Right renal pelvis (tissue), 4 donors: ENCODE measurements around the gene ATP9A. TPM values are rescaled to one million over a fixed set of nuclear protein-coding genes. Genes with fewer than 3 reads are reported as not detected.
"Not testable (repeated sequence)": the region's sequence is repeated elsewhere in the genome, so short reads cannot be mapped to it uniquely, and the experiment has no call there.

Source experiments
- DNase-seq, 4 donors: peaks; one replicate each; pipeline ENCODE4 v3.0.0-alpha.2; 2013; ENCODE audit warnings: low read depth in 4 of 4, low spot score in 3 of 4, missing footprints in 1 of 4
- polyA plus RNA-seq, 4 donors: library from polyadenylated mRNA; unstranded; fragments of 120-200 nt; gene quantifications; one replicate each; pipeline ENCODE4 v1.2.1, GENCODE V29; 2013; ENCODE audit not compliant: insufficient read length in 4 of 4

ATP9A gene
- polyA plus RNA-seq, 4 donors = 57.7 to 63.7 (median 61.4) TPM

DNA sequence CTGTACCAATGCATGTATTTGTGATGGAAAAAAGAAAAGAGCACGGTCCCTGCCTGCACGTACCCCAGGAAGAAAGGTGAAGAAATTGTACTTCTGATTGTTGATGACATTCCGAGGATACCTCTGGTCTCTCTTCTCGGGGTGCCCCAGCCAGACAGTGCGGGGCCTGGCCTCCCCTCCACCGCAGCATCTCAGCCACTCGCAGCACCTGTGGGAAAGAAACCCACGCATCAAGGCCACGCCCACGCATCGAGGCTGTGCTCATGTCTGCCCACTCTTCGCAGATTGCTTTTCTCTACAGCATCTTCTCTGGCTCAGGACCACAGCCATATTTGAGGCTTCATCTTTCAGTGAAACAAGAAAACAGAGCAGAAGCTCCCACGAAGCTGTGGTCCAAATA, 38.4 kb downstream of the ATP9A start:
- DNase-seq = no peak

DNA sequence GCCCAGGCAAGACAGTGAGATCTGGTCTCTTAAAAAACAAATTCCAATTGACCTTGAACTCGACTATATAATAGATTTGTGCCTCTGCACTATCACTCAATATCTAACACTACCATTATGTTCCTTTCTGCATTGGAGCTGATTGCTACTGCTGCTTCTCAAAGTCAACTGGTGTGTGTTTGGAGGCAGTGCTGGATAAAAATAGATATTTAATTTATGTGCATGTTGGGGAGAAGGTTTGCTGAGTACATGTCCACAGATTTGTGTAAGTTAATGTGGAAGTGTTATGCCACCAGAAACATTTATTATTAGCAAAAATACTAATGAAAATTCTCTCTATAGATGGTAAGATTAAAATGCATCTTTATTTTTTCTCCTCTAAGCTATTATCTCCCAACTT, 39.5 kb downstream of the ATP9A start:
- DNase-seq = no peak

- no peak for DNase-seq
Measured at GRCh38 chr20:51727872-51728271, 40.3 kb downstream of the ATP9A start.

GRCh38 chr20:51725584-51726176, 42.5 kb downstream of the ATP9A start:
- no peak for DNase-seq

DNA sequence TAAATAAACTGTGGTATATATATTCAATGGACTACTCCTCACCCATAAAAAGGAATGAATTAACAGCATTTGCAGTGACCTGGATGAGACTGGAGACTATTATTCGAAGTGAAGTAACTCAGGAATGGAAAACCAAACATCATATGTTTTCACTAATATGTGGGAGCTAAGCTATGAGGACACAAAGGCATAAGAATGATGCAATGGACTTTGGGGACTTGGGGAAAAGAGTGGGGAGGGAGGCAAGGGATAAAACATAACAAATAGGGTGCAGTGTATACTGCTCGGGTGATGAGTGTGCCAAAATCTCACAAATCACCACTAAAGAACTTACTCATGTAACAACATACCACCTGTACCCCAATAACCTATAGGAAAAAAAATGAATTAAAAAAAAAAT, 45.2 kb downstream of the ATP9A start:
- DNase-seq = not testable (repeated sequence)

GRCh38 chr20:51722246-51722645, 45.9 kb downstream of the ATP9A start:
- DNase-seq = not testable (repeated sequence)

DNA sequence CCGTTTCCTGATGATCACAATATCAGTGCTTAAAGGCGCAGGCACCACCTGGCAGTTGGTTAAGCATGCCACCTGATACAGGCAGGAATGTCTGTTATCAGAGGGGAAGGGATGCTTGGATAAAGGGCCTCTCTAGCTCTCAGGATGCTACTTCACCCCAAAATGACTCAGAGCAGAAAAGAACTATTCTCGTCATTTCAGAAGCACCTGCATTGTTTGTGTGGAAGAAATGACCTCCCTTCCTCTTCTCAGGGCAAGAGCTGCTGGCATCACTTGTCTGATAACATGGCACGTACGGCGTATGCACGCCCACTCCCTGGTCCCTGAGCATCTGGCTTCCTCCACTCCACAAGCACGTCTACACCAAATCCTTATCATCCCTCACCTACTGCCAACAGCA, 47.3 kb downstream of the ATP9A start:
- DNase-seq = no peak

DNA sequence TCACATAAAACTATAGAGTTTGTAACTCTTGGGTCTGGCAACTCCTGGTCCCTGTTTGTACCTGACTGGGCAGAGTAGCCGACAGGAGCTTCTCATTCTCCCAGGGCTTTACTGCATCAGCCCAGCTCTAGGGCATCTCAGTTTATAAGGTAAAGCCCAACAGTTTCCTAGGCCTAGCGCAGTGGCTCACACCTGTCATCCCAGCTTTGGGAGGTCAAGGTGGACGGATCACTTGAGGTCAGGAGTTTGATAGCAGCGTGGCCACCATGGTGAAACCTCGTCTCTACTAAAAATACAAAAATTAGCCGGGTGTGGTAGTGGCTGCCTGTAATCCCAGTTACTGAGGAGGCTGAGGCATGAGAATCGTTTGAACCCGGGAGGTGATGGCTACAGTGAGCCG, 47.8 kb downstream of the ATP9A start:
- DNase-seq = no peak

GRCh38 chr20:51715856-51716185, 52.4 kb downstream of the ATP9A start:
- DNase-seq = no peak

- DNase-seq = no peak
Measured at GRCh38 chr20:51715163-51715855, 52.9 kb downstream of the ATP9A start.

GRCh38 chr20:51713213-51713598, 55.0 kb downstream of the ATP9A start:
- DNase-seq = no peak

GRCh38 chr20:51712501-51713212, 55.5 kb downstream of the ATP9A start:
- DNase-seq = no peak

DNA sequence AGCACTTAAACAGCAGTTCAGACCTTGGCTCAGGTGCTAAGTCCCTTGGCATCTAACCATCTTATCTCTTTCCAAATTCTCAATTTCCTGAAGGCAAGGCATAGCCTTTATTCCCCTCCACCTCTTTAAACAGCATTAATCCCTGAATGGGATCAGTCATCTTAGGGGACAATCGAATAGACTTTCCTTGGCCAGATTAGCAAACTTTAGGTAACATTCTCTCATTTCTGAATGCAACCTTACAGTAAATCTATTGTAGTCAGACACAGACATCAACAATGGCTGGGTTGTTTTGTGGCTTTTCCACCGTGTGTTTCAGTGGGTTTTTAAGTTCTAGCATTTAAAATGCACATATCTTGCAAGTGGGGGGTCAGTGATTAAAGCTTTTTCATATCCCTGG, 56.8 kb downstream of the ATP9A start:
- no peak for DNase-seq

DNA sequence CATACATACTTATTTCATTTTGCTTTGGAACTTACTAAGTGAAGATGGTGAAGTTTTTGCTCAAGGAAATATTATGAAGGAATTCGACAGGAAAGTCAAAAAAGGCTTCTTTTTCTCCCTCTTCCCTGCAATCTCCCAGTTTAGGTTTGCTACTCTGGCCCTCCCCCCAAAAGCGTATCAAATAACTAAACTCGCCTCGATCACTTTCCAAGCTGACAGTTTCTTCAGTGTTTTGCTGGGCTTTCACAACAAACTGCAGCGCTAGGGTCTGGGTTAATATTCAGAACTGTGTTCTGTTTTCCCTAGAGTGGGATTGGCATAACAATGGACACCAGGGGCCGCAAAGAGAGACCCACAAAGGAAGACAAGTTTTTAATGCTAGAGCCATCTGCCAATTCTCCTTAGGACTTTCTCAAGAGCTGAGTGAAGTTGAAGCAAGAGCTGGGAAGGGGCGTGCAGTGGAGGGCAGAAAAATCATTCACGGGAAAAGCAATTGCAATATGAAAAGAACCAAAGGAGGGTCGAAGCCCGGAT, 57.8 kb downstream of the ATP9A start:
- DNase-seq = no peak

- DNase-seq = no peak
Measured at GRCh38 chr20:51705400-51705799, 62.8 kb downstream of the ATP9A start.

- DNase-seq = no peak
Measured at GRCh38 chr20:51703400-51704287, 64.5 kb downstream of the ATP9A start.

- DNase-seq = no peak
Measured at GRCh38 chr20:51702556-51702955, 65.6 kb downstream of the ATP9A start.

GRCh38 chr20:51700809-51701285, 67.3 kb downstream of the ATP9A start:
- DNase-seq = no peak

DNA sequence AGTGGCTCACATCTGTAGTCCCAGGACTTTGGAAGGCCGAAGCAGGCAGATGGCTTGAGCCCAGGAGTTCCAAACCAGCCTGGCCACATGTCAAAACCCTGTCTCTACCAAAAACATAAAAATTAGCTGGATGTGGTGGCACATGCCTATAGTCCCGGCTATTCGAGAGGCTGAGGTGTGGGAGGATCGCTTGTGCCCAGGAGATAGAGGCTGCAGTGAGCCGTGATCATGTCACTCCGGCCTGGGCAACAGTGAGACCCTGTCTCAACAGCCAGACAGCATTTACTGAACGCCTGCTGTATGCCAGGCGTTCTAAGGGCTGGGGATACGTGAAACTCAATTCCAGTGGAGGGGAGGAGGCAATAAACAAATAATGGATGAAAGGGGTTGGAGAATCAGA, 69.9 kb downstream of the ATP9A start:
- no peak for DNase-seq

DNA sequence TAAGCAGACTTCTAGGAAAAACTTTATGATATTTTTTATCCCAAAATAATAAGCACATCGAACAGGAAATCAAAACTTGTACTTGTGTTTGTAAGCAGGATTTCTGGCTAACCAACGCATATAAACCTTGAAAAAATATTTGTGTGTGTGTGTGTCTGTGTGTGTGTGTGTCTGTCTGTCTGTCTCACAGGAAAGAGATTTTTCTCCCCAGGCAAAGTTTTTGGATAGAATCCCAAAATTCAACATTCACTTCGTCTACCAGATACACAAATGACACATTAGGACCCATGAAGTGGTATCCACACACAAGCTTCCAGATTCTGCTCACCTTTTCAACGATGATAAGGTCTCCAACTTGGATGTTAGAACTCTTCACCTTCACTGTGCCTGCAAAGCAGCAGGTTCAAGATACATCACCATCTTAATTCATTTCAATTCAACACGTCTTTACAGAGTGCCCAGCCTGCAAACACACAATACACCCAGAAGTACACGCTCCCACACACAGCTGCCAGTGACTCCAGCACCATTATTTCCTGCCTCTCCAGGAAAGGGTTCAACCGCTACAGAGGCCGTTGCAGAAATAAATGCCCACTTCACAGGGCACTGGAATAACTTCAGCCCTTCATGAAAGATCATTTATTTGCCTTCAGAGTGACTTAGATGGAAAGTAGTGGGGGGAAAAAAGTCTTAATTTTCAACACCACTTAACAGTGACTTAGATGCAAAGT, 70.9 kb downstream of the ATP9A start:
- DNase-seq = no peak
